ENCODE results near the gene CCDC187. TPM values are rescaled to one million over a fixed set of nuclear protein-coding genes. Genes with fewer than 3 reads are reported as not detected.

The CCDC187 gene
- total RNA-seq, 1 donor from 2014 or later, result not detected

GRCh38 chr9:136273244-136273865 is 30.5 kb downstream of the CCDC187 start:
- intact Hi-C loops (cut with micrococcal nuclease), result no loop called here

- intact Hi-C loops (cut with micrococcal nuclease), result no loop called here
These were observed 33.7 kb downstream of the CCDC187 start for GRCh38 chr9:136270173-136270705.

- intact Hi-C loops (cut with micrococcal nuclease), result no loop called here
These were observed 35.2 kb downstream of the CCDC187 start for GRCh38 chr9:136268735-136269134.

GRCh38 chr9:136268318-136268717 is 35.6 kb downstream of the CCDC187 start:
- intact Hi-C loops (cut with micrococcal nuclease), result no loop called here

- intact Hi-C loops (cut with micrococcal nuclease), result loop anchor here (1.0 kb wide), 2 partner anchors 22 to 96 kb away; partner anchors contain the start of genes DNLZ and QSOX2
These were observed 36.4 kb downstream of the CCDC187 start for GRCh38 chr9:136267261-136268111.

- intact Hi-C loops (cut with micrococcal nuclease), result loop anchor here (1.0 kb wide), 2 partner anchors 21 to 97 kb away; partner anchors contain the start of genes DNLZ and QSOX2
These were observed 37.3 kb downstream of the CCDC187 start for GRCh38 chr9:136266641-136267040.

GRCh38 chr9:136265561-136266355 is 38.1 kb downstream of the CCDC187 start:
- intact Hi-C loops (cut with micrococcal nuclease), result no loop called here

GRCh38 chr9:136264441-136265405 is 39.2 kb downstream of the CCDC187 start:
- intact Hi-C loops (cut with micrococcal nuclease), result no loop called here

- intact Hi-C loops (cut with micrococcal nuclease), result no loop called here
These were observed 39.9 kb downstream of the CCDC187 start for GRCh38 chr9:136264031-136264430.

- intact Hi-C loops (cut with micrococcal nuclease), result no loop called here
These were observed 41.2 kb downstream of the CCDC187 start for GRCh38 chr9:136262671-136263178.

- intact Hi-C loops (cut with micrococcal nuclease), result no loop called here
These were observed 42.0 kb downstream of the CCDC187 start for GRCh38 chr9:136261686-136262430.

- intact Hi-C loops (cut with micrococcal nuclease), result no loop called here
These were observed 42.9 kb downstream of the CCDC187 start for GRCh38 chr9:136260936-136261472.

GRCh38 chr9:136260521-136260920 is 43.4 kb downstream of the CCDC187 start:
- intact Hi-C loops (cut with micrococcal nuclease), result no loop called here

- intact Hi-C loops (cut with micrococcal nuclease), result no loop called here
These were observed 44.1 kb downstream of the CCDC187 start for GRCh38 chr9:136259836-136260235.

- intact Hi-C loops (cut with micrococcal nuclease), result no loop called here
These were observed 44.4 kb downstream of the CCDC187 start for GRCh38 chr9:136259517-136259813.

GRCh38 chr9:136258786-136259516 is 44.9 kb downstream of the CCDC187 start:
- intact Hi-C loops (cut with micrococcal nuclease), result no loop called here

- intact Hi-C loops (cut with micrococcal nuclease), result no loop called here
These were observed 45.6 kb downstream of the CCDC187 start for GRCh38 chr9:136258299-136258625.

GRCh38 chr9:136257381-136258298 is 46.3 kb downstream of the CCDC187 start:
- intact Hi-C loops (cut with micrococcal nuclease), result no loop called here

Measured in T-helper 2 cell treated with Interferon-gamma antibody and Interleukin-4, amounts not matched to agents 100 ng/mL and 5 ng/mL, for 36 hours (primary cell).